PFSK-1 (cell line): ENCODE results near the gene C10orf53.

Source experiments
- FOXP2 ChIP-seq: optimal IDR thresholded peaks from 2 replicates; pipeline ENCODE3; 2011; ENCODE audit warnings: borderline replicate concordance, control low read depth, inconsistent platforms; ENCODE audit not compliant: insufficient read depth; ENCODE audit errors: extremely low read length, extremely low read depth
- POLR2AphosphoS5 ChIP-seq: IDR thresholded peaks from 2 replicates; pipeline ENCODE4 v1.6.1; 2012; ENCODE audit warnings: low read depth, mild to moderate bottlenecking, control low read depth, low read length, moderate library complexity
- REST ChIP-seq, 2 experiments: IDR thresholded peaks; 2 replicates each; pipeline versions ENCODE4 v1.6.1 to v1.8.0; 2011 to 2012; ENCODE audit warnings: low read depth in 2 of 2, low read length in 2 of 2, control low read depth in 1 of 2, inconsistent platforms in 1 of 2, mild to moderate bottlenecking in 1 of 2, moderate library complexity in 1 of 2; ENCODE audit not compliant: insufficient read depth in 1 of 2
- SIN3A ChIP-seq: IDR thresholded peaks from 2 replicates; pipeline ENCODE4 v1.6.1; 2012; ENCODE audit warnings: mild to moderate bottlenecking, low read length, moderate library complexity, borderline replicate concordance; ENCODE audit not compliant: insufficient read depth
- TAF1 ChIP-seq: IDR thresholded peaks from 2 replicates; pipeline ENCODE4 v1.6.1; 2012; ENCODE audit warnings: low read length, control low read depth, borderline replicate concordance; ENCODE audit not compliant: insufficient read depth

C10orf53 gene

GRCh38 chr10:49735848-49736563, 56.6 kb downstream of the C10orf53 start:
- TF ChIP-seq FOXP2 (no peak), TAF1 (no peak), POLR2AphosphoS5 (no peak), SIN3A (no peak), REST (IDR thresholded peaks at IDR 0.05; ENCODE audit: insufficient read depth in 1 of 2, low read depth in 2 of 2, low read length in 2 of 2) (no peak)

- no peak for TF ChIP-seq TAF1
- no peak for TF ChIP-seq POLR2AphosphoS5
- no peak for TF ChIP-seq SIN3A
- no peak for TF ChIP-seq REST (IDR thresholded peaks at IDR 0.05; ENCODE audit: insufficient read depth in 1 of 2, low read depth in 2 of 2, low read length in 2 of 2)
- TF ChIP-seq FOXP2, result no peak
Measured at GRCh38 chr10:49736564-49737113, 57.2 kb downstream of the C10orf53 start.

GRCh38 chr10:49737474-49738201, 58.2 kb downstream of the C10orf53 start:
- no peak for TF ChIP-seq REST (IDR thresholded peaks at IDR 0.05; ENCODE audit: insufficient read depth in 1 of 2, low read depth in 2 of 2, low read length in 2 of 2)

GRCh38 chr10:49738616-49739360, 59.3 kb downstream of the C10orf53 start:
- TF ChIP-seq SIN3A (no peak), TAF1 (no peak), FOXP2 (no peak), POLR2AphosphoS5 (no peak), REST (IDR thresholded peaks at IDR 0.05; ENCODE audit: insufficient read depth in 1 of 2, low read depth in 2 of 2, low read length in 2 of 2) (no peak)
